ENCODE data around the gene RPP25L. TPM values are rescaled to one million over a fixed set of nuclear protein-coding genes. Genes with fewer than 3 reads are reported as not detected.
A peak's percentile ranks its signal among the peaks of the same experiment; 100 is the strongest.

Gene RPP25L
- total and polyA plus RNA-seq, 10 of the 15 experiments (the other 5 are each of a cell fraction or from before 2014, with no cell fraction given) = 7.7 to 30.2 (median 16.8) TPM

- TF ChIP-seq ZNF592 (IDR thresholded peaks at IDR 0.05) = no peak
- peak; percentile 99 for TF ChIP-seq POLR2A (IDR thresholded peaks at IDR 0.05; ENCODE audit: low read depth, low read length)
- TF ChIP-seq NR2F1 (conservative IDR thresholded peaks at IDR 0.05) = peak; percentile 70
- TF ChIP-seq TAF1 (IDR thresholded peaks at IDR 0.05; ENCODE audit: borderline replicate concordance, low read depth, low read length) = peak; percentile 87; the same call in 1 of the 2 replicates
- TF ChIP-seq MEF2B (IDR thresholded peaks at IDR 0.05; ENCODE audit: partially characterized antibody, poor library complexity, severe bottlenecking) = peak; percentile 29
- TF ChIP-seq FOS (IDR thresholded peaks at IDR 0.05; ENCODE audit: borderline replicate concordance, extremely low read depth, insufficient read length) = no peak
- no peak; the same call in 1 of the 2 replicates for TF ChIP-seq RUNX3 (IDR thresholded peaks at IDR 0.05; ENCODE audit: low read length)
- TF ChIP-seq DPF2 (IDR thresholded peaks at IDR 0.05) = 0 out of 2 replicates have a peak, but pooled peaks have one; percentile 34
- TF ChIP-seq MAX (IDR thresholded peaks at IDR 0.05; ENCODE audit: low read depth, low read length) = no peak
- TF ChIP-seq SKIL (IDR thresholded peaks at IDR 0.05; ENCODE audit: low read depth, poor library complexity, severe bottlenecking) = no peak
- TF ChIP-seq, protein P1, sequence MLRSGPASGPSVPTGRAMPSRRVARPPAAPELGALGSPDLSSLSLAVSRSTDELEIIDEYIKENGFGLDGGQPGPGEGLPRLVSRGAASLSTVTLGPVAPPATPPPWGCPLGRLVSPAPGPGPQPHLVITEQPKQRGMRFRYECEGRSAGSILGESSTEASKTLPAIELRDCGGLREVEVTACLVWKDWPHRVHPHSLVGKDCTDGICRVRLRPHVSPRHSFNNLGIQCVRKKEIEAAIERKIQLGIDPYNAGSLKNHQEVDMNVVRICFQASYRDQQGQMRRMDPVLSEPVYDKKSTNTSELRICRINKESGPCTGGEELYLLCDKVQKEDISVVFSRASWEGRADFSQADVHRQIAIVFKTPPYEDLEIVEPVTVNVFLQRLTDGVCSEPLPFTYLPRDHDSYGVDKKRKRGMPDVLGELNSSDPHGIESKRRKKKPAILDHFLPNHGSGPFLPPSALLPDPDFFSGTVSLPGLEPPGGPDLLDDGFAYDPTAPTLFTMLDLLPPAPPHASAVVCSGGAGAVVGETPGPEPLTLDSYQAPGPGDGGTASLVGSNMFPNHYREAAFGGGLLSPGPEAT (IDR thresholded peaks at IDR 0.05; ENCODE audit: low read depth) = peak; percentile 12; the same call in 1 of the 2 replicates
- TF ChIP-seq SIN3A (IDR thresholded peaks at IDR 0.05; ENCODE audit: low read depth, low read length) = peak; percentile 21; the same call in 1 of the 2 replicates
- peak; percentile 48; the same call in 1 of the 2 replicates for TF ChIP-seq LARP7 (IDR thresholded peaks at IDR 0.05)
- TF ChIP-seq, protein P2, sequence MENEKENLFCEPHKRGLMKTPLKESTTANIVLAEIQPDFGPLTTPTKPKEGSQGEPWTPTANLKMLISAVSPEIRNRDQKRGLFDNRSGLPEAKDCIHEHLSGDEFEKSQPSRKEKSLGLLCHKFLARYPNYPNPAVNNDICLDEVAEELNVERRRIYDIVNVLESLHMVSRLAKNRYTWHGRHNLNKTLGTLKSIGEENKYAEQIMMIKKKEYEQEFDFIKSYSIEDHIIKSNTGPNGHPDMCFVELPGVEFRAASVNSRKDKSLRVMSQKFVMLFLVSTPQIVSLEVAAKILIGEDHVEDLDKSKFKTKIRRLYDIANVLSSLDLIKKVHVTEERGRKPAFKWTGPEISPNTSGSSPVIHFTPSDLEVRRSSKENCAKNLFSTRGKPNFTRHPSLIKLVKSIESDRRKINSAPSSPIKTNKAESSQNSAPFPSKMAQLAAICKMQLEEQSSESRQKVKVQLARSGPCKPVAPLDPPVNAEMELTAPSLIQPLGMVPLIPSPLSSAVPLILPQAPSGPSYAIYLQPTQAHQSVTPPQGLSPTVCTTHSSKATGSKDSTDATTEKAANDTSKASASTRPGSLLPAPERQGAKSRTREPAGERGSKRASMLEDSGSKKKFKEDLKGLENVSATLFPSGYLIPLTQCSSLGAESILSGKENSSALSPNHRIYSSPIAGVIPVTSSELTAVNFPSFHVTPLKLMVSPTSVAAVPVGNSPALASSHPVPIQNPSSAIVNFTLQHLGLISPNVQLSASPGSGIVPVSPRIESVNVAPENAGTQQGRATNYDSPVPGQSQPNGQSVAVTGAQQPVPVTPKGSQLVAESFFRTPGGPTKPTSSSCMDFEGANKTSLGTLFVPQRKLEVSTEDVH (IDR thresholded peaks at IDR 0.05; ENCODE audit: low read depth, partially characterized antibody) = no peak
- peak; percentile 60; the same call in 1 of the 2 replicates for TF ChIP-seq SMARCA5 (IDR thresholded peaks at IDR 0.05)
- no peak for TF ChIP-seq SUZ12 (IDR thresholded peaks at IDR 0.05; ENCODE audit: unreplicated experiment)
- peak; percentile 81; the same call in 1 of the 2 replicates for TF ChIP-seq POLR2AphosphoS5 (IDR thresholded peaks at IDR 0.05; ENCODE audit: low read length)
Measured at GRCh38 chr9:34611811-34612787, at the start of gene RPP25L (continued).

All from GM12878 (cell line).